Measurements from ENCODE around the gene ARHGEF38. TPM values are rescaled to one million over a fixed set of nuclear protein-coding genes. Genes with fewer than 3 reads are reported as not detected.

ARHGEF38 gene
- total RNA-seq, 1 donor from 2014 or later = 0.46 TPM

DNA sequence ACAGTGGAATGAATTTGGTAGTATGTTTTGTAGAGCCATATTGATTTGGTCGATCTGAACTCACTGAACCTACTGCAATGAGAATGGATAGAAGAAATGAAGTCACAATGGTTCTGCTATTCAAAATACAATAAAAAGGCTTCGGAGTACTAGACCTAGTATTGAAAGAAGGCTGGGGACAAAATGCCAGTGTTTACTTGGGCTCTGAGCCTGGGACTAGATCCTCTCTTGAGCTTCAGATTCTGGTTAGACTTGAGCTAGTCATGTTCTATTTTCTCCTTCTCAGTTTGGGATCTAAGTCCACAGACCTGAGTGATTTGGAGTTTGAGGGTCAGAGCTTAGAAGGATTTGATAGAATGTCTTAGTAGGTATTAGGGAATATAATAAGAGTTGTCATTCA is 146.2 kb downstream of the ARHGEF38 start:
- no peak for DNase-seq (ENCODE audit: low read depth)
- TF ChIP-seq, protein P1, sequence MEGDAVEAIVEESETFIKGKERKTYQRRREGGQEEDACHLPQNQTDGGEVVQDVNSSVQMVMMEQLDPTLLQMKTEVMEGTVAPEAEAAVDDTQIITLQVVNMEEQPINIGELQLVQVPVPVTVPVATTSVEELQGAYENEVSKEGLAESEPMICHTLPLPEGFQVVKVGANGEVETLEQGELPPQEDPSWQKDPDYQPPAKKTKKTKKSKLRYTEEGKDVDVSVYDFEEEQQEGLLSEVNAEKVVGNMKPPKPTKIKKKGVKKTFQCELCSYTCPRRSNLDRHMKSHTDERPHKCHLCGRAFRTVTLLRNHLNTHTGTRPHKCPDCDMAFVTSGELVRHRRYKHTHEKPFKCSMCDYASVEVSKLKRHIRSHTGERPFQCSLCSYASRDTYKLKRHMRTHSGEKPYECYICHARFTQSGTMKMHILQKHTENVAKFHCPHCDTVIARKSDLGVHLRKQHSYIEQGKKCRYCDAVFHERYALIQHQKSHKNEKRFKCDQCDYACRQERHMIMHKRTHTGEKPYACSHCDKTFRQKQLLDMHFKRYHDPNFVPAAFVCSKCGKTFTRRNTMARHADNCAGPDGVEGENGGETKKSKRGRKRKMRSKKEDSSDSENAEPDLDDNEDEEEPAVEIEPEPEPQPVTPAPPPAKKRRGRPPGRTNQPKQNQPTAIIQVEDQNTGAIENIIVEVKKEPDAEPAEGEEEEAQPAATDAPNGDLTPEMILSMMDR (conservative IDR thresholded peaks at IDR 0.05; ENCODE audit: low read depth, low read length) = no peak

GRCh38 chr4:105707782-105708180 is 155.4 kb downstream of the ARHGEF38 start:
- TF ChIP-seq, protein P1 (conservative IDR thresholded peaks at IDR 0.05; ENCODE audit: low read depth, low read length) = no peak
- DNase-seq (ENCODE audit: low read depth) = no peak
- peak overlapping the region; percentile 86 for H3K4me3 ChIP-seq (ENCODE audit: low read depth, low read length)

More for the DNA sequence above, 146.2 kb downstream of the ARHGEF38 start:
- no peak overlapping the region for H3K4me3 ChIP-seq (ENCODE audit: low read depth, low read length)

- TF ChIP-seq, protein P1 (conservative IDR thresholded peaks at IDR 0.05; ENCODE audit: low read depth, low read length) = no peak
- peak; percentile 71 for DNase-seq (ENCODE audit: low read depth)
- peak within 1 kb of the TSS; percentile 86 for H3K4me3 ChIP-seq (ENCODE audit: low read depth, low read length)
Measured at GRCh38 chr4:105708181-105709080, 156.0 kb downstream of the ARHGEF38 start, which contains the start of the genes GSTCD and INTS12. Gene GSTCD, plus strand, starts transcription at chr4:105708784. Its CDS starts 8,830 bp downstream, at chr4:105717614. Gene INTS12, minus strand, starts transcription at chr4:105708689. Its CDS starts 8,684 bp downstream, at chr4:105700005.

GRCh38 chr4:105709081-105709450 is 156.6 kb downstream of the ARHGEF38 start:
- DNase-seq (ENCODE audit: low read depth) = no peak
- TF ChIP-seq, protein P1 (conservative IDR thresholded peaks at IDR 0.05; ENCODE audit: low read depth, low read length) = no peak
- peak overlapping the region; percentile 86 for H3K4me3 ChIP-seq (ENCODE audit: low read depth, low read length)

DNA sequence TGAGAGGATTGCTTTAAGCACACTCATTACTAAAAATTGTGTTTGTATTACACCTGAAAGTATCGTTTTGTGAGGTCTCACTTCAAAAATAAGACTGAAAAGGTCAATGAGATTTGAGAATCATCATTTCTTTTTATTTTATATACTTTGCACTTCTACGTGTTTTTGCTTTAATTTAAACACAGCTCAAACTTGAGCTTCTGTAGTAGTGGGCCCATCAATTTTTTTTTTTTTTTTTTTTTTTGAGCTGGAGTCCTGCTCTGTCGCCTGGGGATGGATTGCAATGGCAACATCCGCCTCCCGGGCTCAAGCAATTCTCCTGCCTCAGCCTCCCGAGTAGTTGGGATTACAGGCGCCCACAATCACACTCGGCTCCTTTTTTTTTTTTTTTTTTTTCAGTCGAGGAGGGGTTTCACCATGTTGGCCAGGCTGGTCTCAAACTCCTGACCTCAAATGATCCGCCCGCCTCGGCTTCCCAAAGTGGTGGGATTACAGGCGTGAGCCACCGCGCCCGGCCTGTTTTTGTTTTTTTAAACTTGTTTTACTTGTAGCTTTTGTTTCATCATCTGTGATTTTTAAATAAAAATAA is 157.7 kb downstream of the ARHGEF38 start:
- no peak for DNase-seq (ENCODE audit: low read depth)
- peak overlapping the region; percentile 86 for H3K4me3 ChIP-seq (ENCODE audit: low read depth, low read length)
- TF ChIP-seq, protein P1 (conservative IDR thresholded peaks at IDR 0.05; ENCODE audit: low read depth, low read length) = no peak

GRCh38 chr4:105710678-105711077 is 158.3 kb downstream of the ARHGEF38 start:
- TF ChIP-seq, protein P1 (conservative IDR thresholded peaks at IDR 0.05; ENCODE audit: low read depth, low read length) = no peak
- no peak overlapping the region for H3K4me3 ChIP-seq (ENCODE audit: low read depth, low read length)
- DNase-seq (ENCODE audit: low read depth) = no peak
